Neuron (in vitro differentiated cells): ENCODE data around the gene ELK3.

Experiments used
- H2AFZ ChIP-seq: one replicate; pipeline ENCODE4 v1.6.1; 2013; ENCODE audit warnings: low read depth, mild to moderate bottlenecking, inconsistent platforms, low read length, moderate library complexity
- H3K27me3 ChIP-seq: one replicate; pipeline ENCODE4 v1.6.1; 2013; ENCODE audit warnings: low read length; ENCODE audit not compliant: insufficient read depth
- H3K36me3 ChIP-seq: one replicate; pipeline ENCODE4 v1.6.1; 2013; ENCODE audit warnings: low read length; ENCODE audit not compliant: insufficient read depth
- H3K4me1 ChIP-seq: one replicate; pipeline ENCODE4 v1.6.1; 2013; ENCODE audit warnings: low read length; ENCODE audit not compliant: insufficient read depth
- H3K4me3 ChIP-seq: 2 replicates; pipeline ENCODE4 v1.5.1; 2013; ENCODE audit warnings: mild to moderate bottlenecking, low read length, moderate library complexity
- H3K9me3 ChIP-seq: one replicate; pipeline ENCODE4 v1.6.1; 2013; ENCODE audit warnings: low read length

ELK3 gene

DNA sequence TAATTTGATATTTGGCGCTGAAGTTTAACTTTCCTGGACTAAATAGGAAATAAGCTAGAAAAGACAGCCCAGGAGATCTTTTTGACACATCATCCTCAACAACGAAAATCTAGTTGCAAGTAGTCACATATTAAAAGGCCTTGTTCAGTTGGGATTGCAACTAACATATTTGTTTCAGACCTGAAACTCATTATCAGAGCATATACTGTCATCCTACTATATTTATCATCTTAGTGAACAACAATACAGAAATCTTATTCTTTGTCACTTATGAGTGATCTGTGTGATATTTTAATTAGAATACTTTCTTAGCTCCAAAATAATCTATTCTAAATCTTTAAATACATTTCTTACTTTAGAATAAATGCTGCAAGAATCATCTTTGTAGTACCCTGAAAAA, 72.1 kb downstream of the ELK3 start:
- peaks cover 9% of the 10 kb centered on the region for H3K36me3 ChIP-seq
- H3K4me1 ChIP-seq, result no peaks in the 10 kb centered on the region
- H3K4me3 ChIP-seq, result no peak overlapping the region
- no peaks in the 10 kb centered on the region for H3K27me3 ChIP-seq
- H2AFZ ChIP-seq, result no peak overlapping the region
- no peaks in the 10 kb centered on the region for H3K9me3 ChIP-seq

DNA sequence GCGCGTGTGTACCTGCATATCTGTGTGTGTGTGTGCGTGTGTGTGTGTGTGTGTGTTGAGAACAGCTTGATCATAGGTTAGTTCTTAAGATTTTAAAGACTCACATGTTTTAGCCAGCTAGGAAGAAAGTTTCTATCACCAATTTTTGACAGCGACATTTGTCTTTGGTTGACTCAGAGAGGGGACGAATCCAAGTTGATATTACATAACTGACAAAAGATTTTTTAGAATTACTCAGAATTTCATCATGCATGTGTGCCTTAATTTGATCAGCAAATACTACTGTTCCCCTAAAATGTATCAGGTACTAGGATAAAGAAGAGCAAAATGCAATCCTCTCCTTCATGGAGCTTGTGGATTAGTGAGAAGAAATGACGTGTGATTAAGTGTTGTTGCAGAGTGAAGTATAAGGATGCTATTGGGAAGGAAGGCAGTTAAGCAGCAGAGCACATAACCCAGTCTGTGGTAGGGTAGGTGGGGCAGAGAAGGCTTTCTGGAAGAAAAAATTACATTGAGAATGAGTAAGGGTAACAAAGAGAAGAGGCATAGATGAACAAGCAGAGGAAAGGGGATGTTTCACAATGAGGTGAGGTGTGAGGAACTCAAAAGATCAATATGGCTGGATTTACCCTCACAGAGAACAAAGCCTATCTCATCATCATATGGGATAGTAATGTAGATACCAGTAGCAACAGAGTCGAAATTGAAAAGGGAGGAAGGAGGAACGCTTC, 77.5 kb downstream of the ELK3 start:
- Histone ChIP-seq H3K27me3 (no peaks in the 10 kb centered on the region), H3K4me3 (no peak overlapping the region), H3K9me3 (no peaks in the 10 kb centered on the region), H3K36me3 (peaks cover 15% of the 10 kb centered on the region), H3K4me1 (no peaks in the 10 kb centered on the region), H2AFZ (no peak overlapping the region)

DNA sequence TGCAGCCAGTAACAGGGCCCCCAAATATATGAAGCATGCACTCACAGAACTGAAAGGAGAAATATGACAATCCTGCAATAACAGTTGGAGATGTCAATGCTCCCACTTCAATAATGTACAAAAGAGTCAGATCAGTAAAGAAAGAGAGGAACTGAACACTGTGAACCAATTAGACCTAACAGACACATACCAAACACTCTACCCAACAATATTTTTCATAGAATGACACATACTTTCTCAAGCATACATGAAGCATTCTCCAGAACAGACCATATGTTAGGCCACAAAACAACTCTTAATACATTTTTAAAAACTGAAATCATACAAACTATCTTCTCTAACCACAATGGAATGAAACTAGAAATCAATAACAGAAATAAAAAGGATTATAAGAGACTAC, 80.2 kb downstream of the ELK3 start:
- no peak overlapping the region for H2AFZ ChIP-seq
- H3K9me3 ChIP-seq, result no peaks in the 10 kb centered on the region
- H3K4me3 ChIP-seq, result no peak overlapping the region
- H3K4me1 ChIP-seq, result no peaks in the 10 kb centered on the region
- no peaks in the 10 kb centered on the region for H3K27me3 ChIP-seq
- H3K36me3 ChIP-seq, result peaks cover 30% of the 10 kb centered on the region

DNA sequence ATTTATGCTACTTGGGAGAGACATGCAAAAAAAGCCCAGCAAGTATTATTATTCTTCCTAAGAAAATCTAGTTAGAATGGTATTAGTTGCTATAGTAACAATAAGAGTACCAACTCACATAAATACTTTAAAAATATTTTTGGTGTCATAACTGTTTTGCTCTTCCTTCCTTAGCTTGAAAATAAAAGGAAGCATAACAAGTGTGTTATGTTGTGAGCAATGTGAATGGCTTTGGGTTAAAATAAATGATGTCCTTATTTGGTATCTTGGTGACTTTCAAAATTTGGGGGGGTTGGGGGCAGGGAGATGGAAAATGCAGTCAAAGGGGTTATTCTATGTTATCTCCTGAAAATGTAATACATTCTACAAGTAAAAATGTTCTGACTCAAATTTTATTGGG, 91.0 kb downstream of the ELK3 start:
- H3K9me3 ChIP-seq, result no peaks in the 10 kb centered on the region
- H2AFZ ChIP-seq, result no peak overlapping the region
- no peaks in the 10 kb centered on the region for H3K4me1 ChIP-seq
- no peak overlapping the region for H3K4me3 ChIP-seq
- H3K36me3 ChIP-seq, result peaks cover 73% of the 10 kb centered on the region
- H3K27me3 ChIP-seq, result no peaks in the 10 kb centered on the region

DNA sequence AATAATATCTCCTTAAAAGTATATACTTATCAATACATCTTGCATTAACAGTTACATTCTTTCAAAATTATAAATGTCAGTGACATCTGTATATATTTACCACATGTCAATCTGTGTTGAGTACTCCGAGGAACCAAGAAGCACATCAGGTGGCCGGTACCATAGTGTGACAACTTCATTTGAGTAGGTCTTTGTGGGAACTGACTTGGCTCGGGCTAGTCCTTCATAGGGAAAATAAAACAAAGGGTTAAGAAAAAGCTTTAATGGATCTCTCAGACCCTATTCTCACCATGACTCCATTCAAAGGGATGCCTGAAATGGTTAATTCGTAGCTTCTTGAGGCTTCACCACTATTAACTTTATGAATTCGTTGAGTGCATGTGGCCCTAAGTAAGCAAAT, 94.9 kb downstream of the ELK3 start:
- Histone ChIP-seq H2AFZ (no peak overlapping the region), H3K36me3 (peaks cover 52% of the 10 kb centered on the region), H3K27me3 (no peaks in the 10 kb centered on the region), H3K4me3 (no peak overlapping the region), H3K9me3 (no peaks in the 10 kb centered on the region), H3K4me1 (no peaks in the 10 kb centered on the region)

DNA sequence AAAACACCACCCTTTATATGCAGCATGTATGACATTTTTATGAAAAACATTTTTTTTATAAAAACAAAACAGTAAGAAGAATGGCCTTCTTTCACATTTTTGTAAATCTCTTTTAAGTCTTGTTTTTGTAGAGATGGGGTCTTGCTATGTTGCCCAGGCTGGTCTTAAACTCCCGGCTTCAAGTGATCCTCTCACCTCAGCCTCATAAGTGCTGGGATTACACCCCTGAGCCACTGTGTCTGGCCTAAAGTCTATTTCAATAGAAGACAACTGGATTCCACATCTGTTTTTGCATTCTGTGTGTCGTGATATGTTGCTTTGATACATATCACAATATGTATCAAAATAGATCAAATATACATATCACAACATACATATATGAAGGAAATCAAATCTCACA, 98.9 kb downstream of the ELK3 start:
- Histone ChIP-seq H3K4me1 (no peaks in the 10 kb centered on the region), H3K9me3 (no peaks in the 10 kb centered on the region), H2AFZ (no peak overlapping the region), H3K27me3 (no peaks in the 10 kb centered on the region), H3K36me3 (peaks cover 36% of the 10 kb centered on the region), H3K4me3 (no peak overlapping the region)

DNA sequence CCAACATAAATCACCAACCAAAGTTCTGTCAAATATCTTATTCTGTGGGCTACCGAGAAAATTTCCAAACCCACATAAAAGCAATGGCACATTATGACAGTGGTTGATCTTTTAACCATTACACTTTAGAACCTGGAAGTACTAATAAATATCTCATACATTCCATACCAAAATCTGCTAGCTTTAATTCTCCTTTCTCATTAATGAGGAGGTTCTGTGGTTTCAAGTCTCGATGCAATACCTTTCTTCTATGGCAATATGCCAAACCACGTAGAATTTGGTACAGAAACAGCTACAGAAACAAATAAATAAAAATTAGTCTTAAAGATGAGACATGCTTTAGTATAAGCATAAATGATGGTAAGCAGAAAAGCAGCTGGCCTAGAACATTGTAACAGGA, 100.7 kb downstream of the ELK3 start:
- H2AFZ ChIP-seq, result no peak overlapping the region
- no peak overlapping the region for H3K4me3 ChIP-seq
- no peaks in the 10 kb centered on the region for H3K27me3 ChIP-seq
- H3K4me1 ChIP-seq, result no peaks in the 10 kb centered on the region
- no peaks in the 10 kb centered on the region for H3K9me3 ChIP-seq
- H3K36me3 ChIP-seq, result peaks cover 27% of the 10 kb centered on the region

DNA sequence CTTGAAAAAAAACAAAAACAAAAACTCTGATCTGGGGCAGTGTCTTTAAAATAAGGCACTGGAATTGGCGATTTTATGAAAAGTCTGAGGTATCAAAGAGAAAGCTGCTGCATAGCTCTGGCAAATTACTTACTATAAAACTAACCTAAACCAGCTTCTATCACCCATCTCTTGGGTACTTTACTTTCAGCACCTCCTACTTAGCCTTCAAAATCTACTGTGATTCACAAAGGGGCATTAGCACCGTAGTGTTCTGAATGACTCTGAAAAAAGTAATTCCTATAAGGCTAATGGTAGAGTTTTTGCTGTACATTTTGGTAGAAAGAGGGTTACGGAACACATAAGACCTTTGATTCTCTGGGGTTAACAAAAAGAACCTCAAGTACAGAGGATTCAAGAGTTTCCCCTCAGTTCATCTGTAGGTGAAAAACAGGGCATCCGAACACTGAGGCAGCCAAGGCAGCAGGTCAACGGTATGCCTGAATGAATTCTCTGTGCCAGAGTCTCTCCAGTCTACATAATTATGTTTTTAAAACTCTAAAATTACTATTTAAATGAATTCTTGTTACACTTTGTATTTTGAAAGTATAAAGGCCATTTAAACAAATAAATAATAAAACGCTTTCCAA, 101.5 kb downstream of the ELK3 start:
- Histone ChIP-seq H3K9me3 (peaks cover 2% of the 10 kb centered on the region), H3K4me1 (no peaks in the 10 kb centered on the region), H3K4me3 (no peak overlapping the region), H3K36me3 (peaks cover 28% of the 10 kb centered on the region), H3K27me3 (no peaks in the 10 kb centered on the region), H2AFZ (no peak overlapping the region)

DNA sequence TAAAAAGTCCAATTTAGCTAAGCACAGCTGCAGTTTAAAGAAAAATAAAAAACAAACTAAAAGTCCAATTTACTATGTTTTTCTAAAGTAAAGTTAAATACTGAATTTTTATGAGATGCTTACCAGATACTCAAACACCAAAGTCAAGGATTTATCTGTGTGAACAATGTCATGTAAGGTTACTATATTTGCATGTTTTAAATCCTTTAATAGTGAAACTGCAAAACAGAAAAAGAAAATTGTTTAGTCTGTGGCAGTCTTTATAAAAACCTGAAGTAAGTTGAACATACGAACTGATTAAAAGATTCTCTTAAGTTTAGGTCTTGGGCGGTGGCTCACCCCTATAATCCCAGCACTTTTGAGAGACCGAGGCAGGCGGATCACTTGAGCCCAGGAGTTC, 103.3 kb downstream of the ELK3 start:
- no peak overlapping the region for H3K4me3 ChIP-seq
- H3K36me3 ChIP-seq, result peaks cover 24% of the 10 kb centered on the region
- H3K9me3 ChIP-seq, result peaks cover 2% of the 10 kb centered on the region
- H3K4me1 ChIP-seq, result peaks cover 4% of the 10 kb centered on the region
- H3K27me3 ChIP-seq, result no peaks in the 10 kb centered on the region
- no peak overlapping the region for H2AFZ ChIP-seq

DNA sequence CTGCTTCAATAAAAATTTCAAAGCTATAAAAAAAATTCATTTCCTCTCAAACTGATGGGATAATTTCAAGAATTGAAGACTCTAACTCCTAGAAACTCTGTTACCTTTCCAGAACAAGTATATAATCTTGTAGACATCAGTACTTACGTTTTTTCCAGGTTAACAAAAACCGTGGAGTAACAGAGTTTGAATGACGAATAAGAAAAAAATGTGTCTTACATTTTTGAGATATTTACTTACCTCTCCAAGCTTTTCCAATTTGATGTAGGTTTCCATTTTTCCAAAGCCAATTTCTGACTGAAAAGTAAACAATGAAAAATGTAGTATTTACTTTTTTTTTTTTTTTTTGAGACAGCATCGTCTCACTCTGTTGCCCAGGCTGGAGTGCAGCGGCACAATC, 105.9 kb downstream of the ELK3 start:
- Histone ChIP-seq H3K4me1 (peaks cover 13% of the 10 kb centered on the region), H2AFZ (no peak overlapping the region), H3K27me3 (no peaks in the 10 kb centered on the region), H3K9me3 (peaks cover 2% of the 10 kb centered on the region), H3K4me3 (no peak overlapping the region), H3K36me3 (peaks cover 13% of the 10 kb centered on the region)

DNA sequence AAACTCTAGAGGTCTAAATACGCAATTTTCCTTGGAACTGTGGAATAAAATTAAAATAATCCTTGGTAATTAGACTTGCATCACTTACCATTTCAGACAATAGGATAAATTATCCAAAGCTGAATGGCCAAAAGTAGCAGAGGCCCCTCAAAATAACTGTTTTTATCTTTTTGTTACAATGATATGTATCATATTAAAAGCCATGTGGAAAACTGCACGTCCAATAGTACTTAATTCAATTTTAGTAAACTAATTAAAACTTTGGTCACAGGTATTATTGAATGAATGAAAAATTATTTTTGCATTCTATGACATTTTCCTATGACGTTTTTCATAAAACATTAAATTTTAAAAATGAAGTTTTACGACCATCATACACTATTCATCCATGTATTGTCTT, 107.6 kb downstream of the ELK3 start:
- no peak overlapping the region for H3K4me3 ChIP-seq
- H3K36me3 ChIP-seq, result peaks cover 9% of the 10 kb centered on the region
- peaks cover 13% of the 10 kb centered on the region for H3K4me1 ChIP-seq
- H3K27me3 ChIP-seq, result no peaks in the 10 kb centered on the region
- H3K9me3 ChIP-seq, result peaks cover 2% of the 10 kb centered on the region
- H2AFZ ChIP-seq, result no peak overlapping the region

DNA sequence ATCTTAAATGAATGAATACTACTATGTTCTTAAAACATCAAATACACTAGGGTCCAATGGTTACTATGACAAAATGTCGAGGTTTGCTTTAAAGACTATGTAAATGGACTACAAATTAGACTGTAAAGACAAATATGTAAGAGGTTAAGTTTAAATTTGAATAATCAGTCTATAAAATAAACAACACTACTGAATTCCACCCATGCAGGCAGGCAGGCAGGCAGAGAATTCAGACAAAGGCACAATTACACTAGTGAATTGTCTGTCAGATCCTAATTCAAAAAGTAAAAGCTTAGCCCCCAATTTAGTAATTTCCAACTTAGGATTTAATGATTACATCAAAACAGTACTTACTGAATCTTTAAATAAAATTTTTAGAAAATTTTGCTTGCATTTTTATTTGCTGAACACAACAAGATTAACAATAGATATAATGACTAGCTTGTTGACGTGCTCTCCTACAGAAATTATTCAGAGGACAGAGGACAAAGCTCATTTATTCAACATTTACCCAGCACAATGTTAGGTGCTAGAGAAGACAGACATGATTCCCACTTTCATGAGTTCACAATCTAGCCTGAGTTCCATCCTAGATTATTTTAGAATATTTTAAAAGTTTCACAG, 108.6 kb downstream of the ELK3 start:
- H3K4me3 ChIP-seq, result no peak overlapping the region
- peaks cover 4% of the 10 kb centered on the region for H3K36me3 ChIP-seq
- H3K27me3 ChIP-seq, result no peaks in the 10 kb centered on the region
- peaks cover 2% of the 10 kb centered on the region for H3K9me3 ChIP-seq
- H3K4me1 ChIP-seq, result peaks cover 13% of the 10 kb centered on the region
- no peak overlapping the region for H2AFZ ChIP-seq

DNA sequence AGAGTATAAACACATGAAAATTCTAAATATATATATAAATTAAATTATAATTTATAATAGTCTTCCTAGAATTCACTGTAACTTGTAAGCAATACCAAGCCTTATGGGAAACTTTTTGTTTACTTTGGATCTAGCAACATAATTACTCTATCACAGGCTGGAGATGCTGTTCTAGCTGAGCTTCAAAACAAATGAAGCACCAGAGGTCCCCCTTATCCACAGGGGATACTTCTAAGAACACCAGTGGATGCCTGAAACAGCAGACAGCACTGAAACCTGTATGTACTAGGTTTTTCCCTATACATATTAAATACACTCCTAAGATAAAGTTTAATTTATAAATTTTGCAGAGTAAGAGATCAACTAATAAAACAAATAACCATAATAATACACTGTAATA, 109.5 kb downstream of the ELK3 start:
- Histone ChIP-seq H3K9me3 (peaks cover 2% of the 10 kb centered on the region), H3K27me3 (no peaks in the 10 kb centered on the region), H3K36me3 (peaks cover 4% of the 10 kb centered on the region), H3K4me1 (peaks cover 13% of the 10 kb centered on the region), H3K4me3 (no peak overlapping the region), H2AFZ (no peak overlapping the region)
